DOHH2 (cell line): ENCODE data around the gene PDLIM1.

ENCODE experiments used
- H3F3A ChIP-seq: fragments of 200-600 bp; sonication (generic), shearing (Covaris generic); 2 replicates; pipeline ENCODE4 v1.6.0; 2016; ENCODE audit warnings: antibody characterized with exemption, mild to moderate bottlenecking; ENCODE audit not compliant: control insufficient read depth, insufficient read depth
- H3K27ac ChIP-seq: fragments of 200-600 bp; sonication (generic); 2 replicates; pipeline ENCODE4 v1.5.1; 2014; ENCODE audit warnings: low read depth, mild to moderate bottlenecking, low read length, moderate library complexity
- H3K27me3 ChIP-seq: fragments of 200-600 bp; sonication (generic); 2 replicates; pipeline ENCODE4 v1.6.1; 2014; ENCODE audit warnings: mild to moderate bottlenecking, low read length, mixed read lengths; ENCODE audit not compliant: control insufficient read depth
- H3K36me3 ChIP-seq: fragments of 200-600 bp; sonication (generic); 2 replicates; pipeline ENCODE4 v1.6.1; 2014; ENCODE audit warnings: mild to moderate bottlenecking, low read length, moderate library complexity, mixed read lengths; ENCODE audit not compliant: control insufficient read depth
- H3K4me1 ChIP-seq: fragments of 200-600 bp; sonication (generic); 2 replicates; pipeline ENCODE4 v1.6.1; 2014; ENCODE audit warnings: mild to moderate bottlenecking, low read length, mixed read lengths; ENCODE audit not compliant: control insufficient read depth
- H3K4me2 ChIP-seq: fragments of 200-600 bp; sonication (generic); 2 replicates; pipeline ENCODE4 v1.6.0; 2014; ENCODE audit warnings: mild to moderate bottlenecking, low read length, moderate library complexity
- H3K4me3 ChIP-seq: fragments of 200-600 bp; sonication (generic); 2 replicates; pipeline ENCODE4 v1.5.1; 2014; ENCODE audit warnings: mild to moderate bottlenecking, low read length, mixed read lengths
- H3K79me2 ChIP-seq: fragments of 200-600 bp; sonication (generic); 2 replicates; pipeline ENCODE4 v1.6.1; 2014; ENCODE audit warnings: mild to moderate bottlenecking, low read length, mixed read lengths; ENCODE audit not compliant: control insufficient read depth
- H3K9me2 ChIP-seq: fragments of 200-600 bp; sonication (generic); replicated peaks from 2 replicates; pipeline ENCODE4 v1.6.1; 2014; ENCODE audit warnings: mild to moderate bottlenecking, low read length, mixed read lengths; ENCODE audit not compliant: control insufficient read depth
- H3K9me3 ChIP-seq: fragments of 200-600 bp; sonication (generic); 2 replicates; pipeline ENCODE4 v1.6.1; 2014; ENCODE audit warnings: antibody characterized with exemption, low read length, mixed read lengths; ENCODE audit not compliant: control insufficient read depth, insufficient read depth
- H4K20me1 ChIP-seq: fragments of 200-600 bp; sonication (generic); 2 replicates; pipeline ENCODE4 v1.6.0; 2014; ENCODE audit warnings: low read depth, mild to moderate bottlenecking, antibody characterized with exemption, low read length, moderate library complexity; ENCODE audit not compliant: control insufficient read depth, insufficient read depth
- CTCF ChIP-seq: fragments of 200-600 bp; sonication (generic); IDR thresholded peaks from one replicate; pipeline ENCODE4 v1.5.1; 2014; ENCODE audit warnings: antibody characterized with exemption, mild to moderate bottlenecking, low read depth, low read length; ENCODE audit not compliant: poor library complexity, severe bottlenecking
- EZH2phosphoT487 ChIP-seq: fragments of 200-600 bp; sonication (generic); IDR thresholded peaks from 2 replicates; pipeline ENCODE4 v1.6.1; 2017; ENCODE audit warnings: borderline replicate concordance, mild to moderate bottlenecking, antibody characterized with exemption, low read length, moderate library complexity, mixed read lengths

The PDLIM1 gene

GRCh38 chr10:95330966-95331453 lies 40.2 kb upstream of the PDLIM1 start:
- Histone ChIP-seq H3K4me1 (no peaks in the 10 kb centered on the region), H3K36me3 (no peaks in the 10 kb centered on the region)

GRCh38 chr10:95329296-95329695 lies 38.5 kb upstream of the PDLIM1 start:
- Histone ChIP-seq H3K4me2 (no peak overlapping the region), H3F3A (no peaks in the 10 kb centered on the region), H3K9me3 (no peaks in the 10 kb centered on the region), H3K4me1 (no peaks in the 10 kb centered on the region), H3K27ac (no peak overlapping the region), H3K79me2 (no peaks in the 10 kb centered on the region), H4K20me1 (no peaks in the 10 kb centered on the region), H3K36me3 (no peaks in the 10 kb centered on the region), H3K27me3 (no peaks in the 10 kb centered on the region), H3K4me3 (no peak overlapping the region), H3K9me2 (no peaks in the 10 kb centered on the region)
- TF ChIP-seq EZH2phosphoT487 (no peak), CTCF (no peak)

More at GRCh38 chr10:95330966-95331453, 40.2 kb upstream of the PDLIM1 start:
- Histone ChIP-seq H3F3A (no peaks in the 10 kb centered on the region), H3K27me3 (no peaks in the 10 kb centered on the region), H4K20me1 (no peaks in the 10 kb centered on the region), H3K9me2 (no peaks in the 10 kb centered on the region), H3K9me3 (no peaks in the 10 kb centered on the region), H3K27ac (no peak overlapping the region), H3K79me2 (no peaks in the 10 kb centered on the region), H3K4me2 (no peak overlapping the region), H3K4me3 (no peak overlapping the region)
- TF ChIP-seq CTCF (no peak), EZH2phosphoT487 (no peak)

GRCh38 chr10:95328013-95328412 lies 37.2 kb upstream of the PDLIM1 start:
- peaks cover 11% of the 10 kb centered on the region for H3K4me1 ChIP-seq
- H3K4me2 ChIP-seq, result no peak overlapping the region
- no peaks in the 10 kb centered on the region for H3K79me2 ChIP-seq
- H3K9me2 ChIP-seq, result no peaks in the 10 kb centered on the region
- H3F3A ChIP-seq, result no peaks in the 10 kb centered on the region
- no peaks in the 10 kb centered on the region for H3K27me3 ChIP-seq
- TF ChIP-seq CTCF, result no peak
- TF ChIP-seq EZH2phosphoT487, result no peak
- no peak overlapping the region for H3K27ac ChIP-seq
- no peaks in the 10 kb centered on the region for H3K36me3 ChIP-seq
- no peaks in the 10 kb centered on the region for H3K9me3 ChIP-seq
- H4K20me1 ChIP-seq, result no peaks in the 10 kb centered on the region
- H3K4me3 ChIP-seq, result no peak overlapping the region
